ENCODE data around the gene PM20D2.
A peak's percentile ranks its signal among the peaks of the same experiment; 100 is the strongest.

Gene PM20D2

GRCh38 chr6:89145091-89145955 is 532 bp upstream of the PM20D2 start:
- DNase-seq: peak; percentile 81

DNA sequence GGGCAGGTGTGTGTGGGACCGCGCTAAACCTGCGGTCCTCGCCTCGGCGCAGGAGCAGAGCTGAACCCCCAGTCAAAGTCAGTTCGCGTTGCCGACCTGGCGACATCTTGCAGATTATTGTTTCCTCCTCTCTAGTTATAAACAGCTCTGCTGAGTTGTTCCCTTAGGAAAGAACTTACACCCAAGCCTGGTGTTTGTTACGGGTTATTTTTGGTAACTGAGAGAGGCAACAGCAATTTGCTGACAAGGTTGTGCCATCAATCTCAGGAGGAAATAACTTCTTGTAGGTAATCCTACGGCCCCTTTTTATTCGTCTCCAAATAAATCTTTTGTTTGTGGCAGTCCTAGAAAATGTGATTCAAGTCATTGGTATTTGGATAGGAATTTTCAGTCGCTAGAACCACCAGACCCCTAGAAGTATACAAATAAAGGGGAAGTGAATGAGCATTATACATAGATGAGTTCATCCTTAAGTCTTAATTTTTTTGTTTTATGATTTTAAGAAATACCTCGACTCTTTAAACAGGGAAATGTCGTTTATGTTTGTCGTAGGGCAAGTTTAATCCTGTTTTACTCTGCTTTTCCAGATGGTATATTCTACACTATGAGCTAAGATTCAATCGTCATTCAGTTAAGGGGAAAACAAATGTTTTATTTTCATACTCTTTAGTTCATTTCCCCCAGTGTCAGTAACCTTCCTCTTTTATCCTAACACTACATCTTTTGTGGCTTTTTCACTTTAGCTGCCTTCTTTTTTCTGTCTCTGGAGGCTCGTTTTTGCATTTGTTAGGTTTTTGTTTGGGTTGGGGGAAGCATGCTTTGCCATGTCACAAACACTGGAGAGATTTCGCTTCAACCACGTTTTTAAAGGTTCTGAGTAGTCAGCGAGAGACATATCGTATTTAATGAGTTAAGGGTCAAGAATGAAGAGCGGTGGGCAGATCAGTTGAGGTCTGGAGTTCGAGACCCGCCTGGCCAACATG is 1.2 kb downstream of the PM20D2 start:
- DNase-seq: peak; percentile 64

DNA sequence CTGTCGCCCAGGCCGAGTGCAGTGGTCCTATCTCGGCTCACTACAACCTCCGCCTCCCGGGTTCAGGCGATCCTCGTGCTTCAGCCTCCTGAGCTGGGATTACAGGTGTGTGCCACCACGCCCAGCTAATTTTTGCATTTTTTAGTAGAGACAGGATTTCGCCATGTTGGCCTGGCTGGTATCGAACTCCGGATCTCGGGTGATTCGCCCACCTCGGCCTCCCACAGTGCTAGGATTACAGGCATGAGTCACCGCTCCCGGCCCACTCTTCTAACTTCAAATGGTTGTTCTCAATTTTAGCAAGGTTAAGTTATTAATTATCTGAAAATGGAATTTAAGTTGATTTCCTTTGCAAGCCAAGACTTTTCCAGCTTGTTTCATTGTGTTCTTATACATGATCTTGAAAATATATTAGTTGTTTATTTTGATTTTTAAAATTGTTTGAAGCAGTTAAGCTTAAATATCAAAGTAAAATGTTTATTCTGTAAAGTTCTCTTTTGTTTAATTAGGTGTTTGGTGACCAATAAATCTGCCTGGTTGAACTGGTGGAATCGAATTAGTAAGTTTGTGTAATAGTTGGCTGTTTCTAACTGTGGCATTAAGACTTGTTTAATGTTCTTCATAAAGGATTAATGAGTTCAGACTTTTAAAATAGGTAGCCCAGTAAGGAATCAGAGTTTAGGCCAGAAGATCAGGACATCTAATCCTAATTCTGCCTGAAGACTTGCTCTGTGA is 2.3 kb downstream of the PM20D2 start:
- DNase-seq: no peak

- no peak for DNase-seq
Measured at GRCh38 chr6:89154131-89154530, 8.3 kb downstream of the PM20D2 start.

DNA sequence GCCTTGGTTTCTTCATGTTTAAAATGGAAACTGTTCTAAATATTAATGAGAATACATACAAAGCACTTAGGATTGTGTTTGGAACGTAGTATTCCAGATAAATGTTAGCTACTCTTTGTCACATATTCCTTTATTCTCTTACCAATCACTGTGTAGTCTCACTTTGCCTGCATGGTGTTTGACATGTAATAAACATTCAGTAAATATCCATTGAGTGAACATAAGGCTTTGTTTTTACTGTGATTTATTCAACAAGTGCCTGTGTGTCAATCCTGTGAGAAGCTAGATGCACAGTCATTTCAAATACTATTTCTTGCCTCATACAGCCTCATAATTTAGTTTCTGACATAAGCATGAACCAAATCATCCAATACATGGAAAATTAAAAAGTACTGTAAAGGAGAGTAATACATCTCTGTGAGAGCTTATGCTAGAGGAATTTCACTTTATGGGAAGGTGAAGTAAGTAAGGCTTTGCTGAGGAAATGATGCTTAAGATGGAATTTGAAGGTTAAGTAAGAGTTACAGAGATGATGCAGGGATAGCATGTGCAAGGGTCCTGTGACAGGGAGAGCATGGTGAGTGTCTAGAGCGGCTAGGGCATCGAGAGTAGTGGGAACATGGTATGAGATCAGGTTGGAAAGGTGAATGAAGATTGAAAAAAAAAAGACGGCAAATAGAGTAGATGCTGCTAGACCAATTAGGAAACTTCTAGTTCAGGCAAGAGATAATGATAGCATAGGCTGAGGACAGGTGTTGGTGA is 14.7 kb downstream of the PM20D2 start:
- DNase-seq: no peak

- DNase-seq: no peak
Measured at GRCh38 chr6:89161326-89162046, 15.6 kb downstream of the PM20D2 start.

DNA sequence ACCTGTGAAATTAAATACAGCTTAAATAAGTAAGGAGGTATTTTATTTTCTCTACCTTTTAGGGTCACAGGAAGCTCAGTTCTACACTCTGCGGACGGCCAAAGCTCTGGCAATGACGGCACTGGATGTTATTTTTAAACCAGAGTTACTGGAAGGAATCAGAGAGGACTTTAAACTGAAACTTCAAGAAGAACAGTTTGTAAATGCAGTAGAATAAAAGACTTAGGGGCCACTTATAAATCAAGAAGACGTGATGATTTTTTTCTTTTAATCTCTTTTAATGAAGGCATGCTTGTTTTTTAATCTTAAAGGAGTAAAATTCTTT is 16.2 kb downstream of the PM20D2 start:
- no peak for DNase-seq

DNA sequence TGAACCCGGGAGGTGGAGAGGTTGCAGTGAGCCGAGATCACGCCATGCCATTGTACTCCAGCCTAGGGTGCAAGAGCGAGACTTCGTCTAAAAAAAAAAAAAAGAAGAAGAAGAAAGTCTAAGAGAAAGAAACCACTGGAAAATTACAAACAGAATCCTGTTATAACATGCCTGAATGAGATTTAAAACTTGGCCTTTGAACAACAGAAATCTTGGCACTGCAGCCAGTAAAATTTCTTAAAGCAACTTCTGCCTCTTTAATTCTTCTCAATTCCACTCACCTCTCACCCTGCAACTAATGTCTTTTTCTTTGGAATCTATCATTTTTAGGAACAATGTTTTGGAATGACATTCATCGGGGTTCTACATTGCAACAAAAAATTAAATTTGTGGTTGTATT is 26.3 kb downstream of the PM20D2 start:
- no peak for DNase-seq

DNA sequence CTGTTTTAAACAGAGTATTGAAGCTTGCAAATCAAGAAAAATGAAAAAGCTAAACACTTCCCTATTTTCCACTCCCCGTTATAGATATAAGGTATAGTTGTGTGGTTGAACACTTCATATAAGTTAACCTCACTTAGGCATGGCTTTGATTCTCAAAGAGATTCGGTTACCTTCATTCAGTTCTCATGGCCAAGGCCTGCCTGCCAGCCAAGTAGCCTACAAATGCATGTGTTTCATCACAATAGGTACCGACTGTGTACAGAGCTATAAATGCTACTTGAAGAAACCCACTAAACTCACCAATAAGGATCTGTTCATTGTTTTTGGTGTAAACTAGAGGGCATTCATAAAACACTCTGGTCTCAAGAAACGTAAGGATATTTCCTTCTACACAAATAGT is 27.8 kb downstream of the PM20D2 start:
- DNase-seq: no peak

DNA sequence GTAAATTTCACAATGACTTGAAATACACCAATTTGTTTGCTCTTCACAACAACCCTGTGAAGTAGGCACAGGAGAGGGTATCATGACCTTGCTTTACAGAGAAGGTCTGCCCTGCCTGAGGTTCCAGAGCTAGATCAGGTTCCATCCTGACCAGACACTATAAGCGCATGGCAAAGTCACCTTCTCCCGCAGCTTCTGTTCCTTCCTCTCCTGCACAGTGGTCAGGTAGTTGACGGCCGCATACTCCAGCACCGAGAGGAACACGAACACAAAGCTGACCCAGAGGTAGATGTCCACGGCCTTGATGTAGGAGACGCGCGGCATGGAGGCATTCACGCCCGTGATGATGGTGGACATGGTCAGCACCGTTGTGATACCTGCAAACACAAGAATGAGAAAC is 34.3 kb downstream of the PM20D2 start:
- no peak for DNase-seq

DNA sequence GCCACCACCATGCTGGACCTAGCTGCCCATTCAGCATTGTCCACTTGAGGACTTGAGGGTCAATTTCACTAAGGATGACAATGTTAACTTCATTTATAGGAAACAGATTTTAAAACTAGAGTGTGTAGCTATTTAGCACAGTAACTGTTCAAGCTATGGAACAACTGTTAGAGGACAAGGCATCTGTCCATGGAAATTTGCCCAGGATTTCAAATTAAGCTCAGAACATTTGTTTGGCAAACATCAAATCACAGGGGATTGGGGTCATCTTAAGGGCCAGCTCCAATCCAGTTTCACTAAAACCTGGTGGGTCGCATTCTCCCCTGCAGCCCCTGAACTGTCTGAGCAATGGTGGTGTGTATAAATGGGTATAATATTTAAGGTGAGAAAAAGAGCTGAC is 35.1 kb downstream of the PM20D2 start:
- no peak for DNase-seq

- no peak for DNase-seq
Measured at GRCh38 chr6:89183294-89183693, 37.4 kb downstream of the PM20D2 start.

GRCh38 chr6:89184344-89184743 is 38.5 kb downstream of the PM20D2 start:
- DNase-seq: no peak

DNA sequence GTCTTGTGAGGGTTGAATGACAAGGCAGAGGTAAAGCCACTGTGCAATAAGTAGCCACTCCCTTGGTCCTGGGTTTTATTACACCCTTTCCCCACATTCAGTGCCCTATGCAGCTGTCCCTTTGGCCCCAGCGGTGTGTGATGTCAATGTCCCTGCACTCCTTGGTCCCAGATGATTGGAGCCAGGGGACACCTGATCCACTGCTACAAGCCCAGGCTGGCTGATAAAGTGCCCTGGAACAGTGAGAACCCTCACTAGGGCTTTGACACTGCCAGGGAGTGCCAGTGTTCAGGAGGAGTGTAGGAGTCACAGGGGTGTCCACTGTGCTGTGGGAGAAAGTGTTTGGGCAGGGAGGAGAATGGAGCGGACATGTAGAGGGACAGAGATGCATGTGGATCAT is 40.9 kb downstream of the PM20D2 start:
- DNase-seq: no peak

DNA sequence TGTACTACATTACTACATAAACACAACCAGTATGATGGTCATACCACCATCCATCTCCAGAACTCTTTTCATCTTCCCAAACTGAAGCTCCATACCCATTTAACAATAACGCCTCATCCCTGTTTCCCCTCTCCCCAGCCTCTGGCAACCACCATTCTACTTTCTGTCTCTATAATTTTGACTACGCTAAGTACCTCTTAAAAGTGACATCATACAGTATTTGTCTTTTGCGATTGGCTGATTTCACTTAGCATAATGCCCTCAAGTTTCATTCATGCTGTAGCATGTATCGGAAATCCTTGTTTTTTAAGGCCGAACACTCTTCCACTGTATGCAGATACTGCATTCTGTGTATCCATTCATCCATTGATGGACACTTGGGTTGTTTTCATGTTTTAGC is 41.6 kb downstream of the PM20D2 start:
- DNase-seq: no peak

- no peak for DNase-seq
Measured at GRCh38 chr6:89190741-89191140, 44.9 kb downstream of the PM20D2 start.

- DNase-seq: no peak
Measured at GRCh38 chr6:89194559-89194958, 48.7 kb downstream of the PM20D2 start.

DNA sequence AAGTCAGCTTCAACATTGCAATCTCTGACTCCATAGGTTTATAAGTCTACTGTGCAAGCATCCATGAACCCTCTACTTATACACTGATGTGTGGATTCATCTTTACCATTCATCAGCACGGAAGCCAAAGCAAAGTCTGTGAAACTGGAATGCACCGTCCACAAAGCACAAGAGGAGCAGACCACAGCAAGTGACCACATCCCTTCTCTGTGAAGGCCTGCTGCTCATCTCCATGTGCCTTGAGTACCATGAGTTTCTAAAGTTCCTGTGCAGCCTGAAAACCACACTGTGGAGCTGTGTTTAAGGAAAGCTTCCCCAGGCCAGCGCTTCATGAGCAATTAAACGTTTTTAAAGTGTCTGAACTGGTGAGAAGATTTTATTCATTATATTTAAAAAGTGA is 51.3 kb downstream of the PM20D2 start:
- DNase-seq: no peak

DNA sequence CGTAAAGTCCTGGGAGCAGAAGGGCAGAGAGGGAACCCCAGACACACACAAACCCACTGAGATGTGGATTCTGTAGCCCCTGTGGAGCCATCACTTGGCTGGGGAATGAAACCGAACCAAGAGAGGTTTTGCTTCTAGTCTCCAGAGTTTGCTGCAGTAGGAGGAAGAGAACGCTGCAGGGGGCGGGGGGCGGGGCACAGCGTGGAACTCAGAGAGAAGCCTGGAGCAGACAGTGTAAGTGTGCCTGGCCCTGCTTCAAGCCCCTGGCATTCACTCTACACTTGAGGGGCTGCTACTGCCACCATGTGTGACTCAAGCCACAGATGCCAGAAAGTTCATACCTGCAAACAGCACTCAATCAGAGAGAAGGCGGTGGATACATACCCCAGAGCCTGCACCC is 52.4 kb downstream of the PM20D2 start:
- DNase-seq: no peak

DNA sequence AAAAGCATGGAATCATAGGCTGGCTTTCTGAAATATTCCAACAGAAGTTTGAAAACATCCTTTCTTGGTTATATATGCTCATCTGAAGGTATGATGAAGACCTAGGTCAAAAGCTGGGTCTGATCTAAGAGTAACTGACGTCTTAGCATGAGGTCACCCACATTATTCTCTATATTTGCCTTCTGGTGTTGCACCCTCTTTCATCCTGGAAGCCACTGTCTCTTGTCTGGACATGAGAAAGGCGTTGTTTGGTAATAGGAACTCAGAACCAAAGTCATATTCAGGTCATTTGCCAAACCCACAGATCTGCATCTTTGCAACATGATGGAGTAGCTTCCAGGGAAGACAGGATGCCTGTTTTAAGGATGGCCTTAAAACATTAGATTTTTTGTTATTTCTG is 53.7 kb downstream of the PM20D2 start:
- no peak for DNase-seq

DNA sequence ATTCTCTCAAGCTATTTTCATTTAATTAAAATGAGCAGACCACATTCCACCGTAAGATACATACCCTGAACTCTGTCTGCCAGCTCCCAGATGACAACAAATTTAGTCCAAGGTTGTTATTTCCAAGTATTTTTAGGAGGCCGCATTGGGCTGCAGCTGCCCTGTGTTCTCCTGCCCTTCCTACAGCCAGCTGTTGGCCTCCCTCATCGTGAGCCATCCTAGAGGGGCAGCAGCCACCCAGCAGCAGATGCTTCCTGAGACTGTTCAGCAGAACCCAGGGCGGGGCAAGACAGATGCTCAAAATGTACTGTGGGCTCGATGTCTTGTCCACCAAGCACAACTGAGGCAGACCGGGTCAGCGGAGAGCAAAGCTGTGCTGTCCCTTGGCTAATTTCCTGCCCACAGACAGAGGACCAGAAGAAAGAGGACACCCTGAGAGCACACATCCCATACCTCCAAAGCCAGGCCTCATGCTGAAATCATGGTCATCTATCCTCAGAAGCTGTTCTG is 54.9 kb downstream of the PM20D2 start:
- no peak for DNase-seq

DNA sequence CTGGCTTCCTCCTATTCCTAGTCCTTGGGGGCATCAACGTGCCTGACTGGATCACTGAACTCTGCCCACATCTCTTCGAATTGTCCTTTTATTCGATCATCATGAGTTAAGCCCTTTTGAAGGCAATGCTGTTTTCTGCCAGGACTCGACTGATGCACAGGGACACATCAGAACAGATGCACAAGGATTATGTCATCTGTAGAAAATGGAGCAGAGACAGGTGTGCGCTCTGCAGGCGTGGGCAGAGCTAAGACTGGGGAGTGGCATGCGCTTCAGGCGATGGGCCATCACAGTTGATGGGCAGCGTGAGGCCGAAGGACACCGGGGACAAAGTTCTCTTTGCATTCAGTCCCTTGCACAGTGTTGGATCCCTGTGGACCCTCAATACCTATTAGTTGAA is 58.2 kb downstream of the PM20D2 start:
- no peak for DNase-seq
